PC-9 (cell line): Measurements from ENCODE around the gene NADK. TPM values are rescaled to one million over a fixed set of nuclear protein-coding genes. Genes with fewer than 3 reads are reported as not detected.

ENCODE experiments used
- BruUV-seq: library from RNA; stranded (reverse); fragments of 400-500 nt; replicated peaks from 2 replicates; lab custom pipeline; 2021; lab: Mats Ljungman, UMichigan
- CTCF ChIA-PET: fragments of 300-600 bp; sonication (Branson Sonifier 250); formaldehyde crosslinking; loops from one replicate; lab custom pipeline; 2022; ENCODE audit warnings: antibody characterized with exemption; lab: Charles Lee
- POLR2A ChIA-PET: fragments of 300-600 bp; sonication (Branson Sonifier 250); formaldehyde crosslinking; loops from one replicate; lab custom pipeline; 2022; ENCODE audit warnings: antibody characterized with exemption; ENCODE audit not compliant: unreplicated experiment; lab: Charles Lee
- DNase-seq, 2 experiments: peaks; one replicate each; pipeline versions ENCODE4 v3.0.0 to v3.0.0-alpha.2; 2015 to 2022; ENCODE audit warnings: mixed read lengths in 1 of 2
- H2AFZ ChIP-seq: fragments of 200-600 bp; sonication (generic); 2 replicates; pipeline ENCODE4 v1.8.1; 2017; ENCODE audit warnings: antibody characterized with exemption
- H3F3A ChIP-seq: fragments of 200-600 bp; sonication (generic); 2 replicates; pipeline ENCODE4 v1.8.1; 2017; ENCODE audit warnings: antibody characterized with exemption, mild to moderate bottlenecking, low read depth; ENCODE audit not compliant: insufficient read depth
- H3K27ac ChIP-seq: fragments of 200-600 bp; sonication (generic); 2 replicates; pipeline ENCODE4 v1.6.1; 2016; ENCODE audit warnings: mixed run types
- H3K27me3 ChIP-seq: fragments of 200-600 bp; sonication (generic); 2 replicates; pipeline ENCODE4 v1.6.1; 2016; ENCODE audit warnings: low read depth, mixed run types; ENCODE audit not compliant: insufficient read depth
- H3K36me3 ChIP-seq: fragments of 200-600 bp; sonication (generic); 2 replicates; pipeline ENCODE4 v1.6.1; 2016; ENCODE audit warnings: low read depth, mixed run types
- H3K4me1 ChIP-seq: fragments of 200-600 bp; sonication (generic); replicated peaks from 2 replicates; pipeline ENCODE4 v1.6.1; 2016; ENCODE audit warnings: mixed run types; ENCODE audit not compliant: insufficient read depth
- H3K4me2 ChIP-seq: fragments of 200-600 bp; sonication (generic); 2 replicates; pipeline ENCODE4 v1.6.1; 2017; ENCODE audit warnings: mixed run types
- H3K4me3 ChIP-seq: fragments of 200-600 bp; sonication (generic); 2 replicates; pipeline ENCODE4 v1.6.1; 2016; ENCODE audit warnings: mixed run types
- H3K79me2 ChIP-seq: fragments of 200-600 bp; sonication (generic); 2 replicates; pipeline ENCODE4 v1.6.1; 2017; ENCODE audit warnings: low read depth, mixed run types
- H3K9me2 ChIP-seq: fragments of 200-600 bp; sonication (generic); 2 replicates; pipeline ENCODE4 v1.8.1; 2017; ENCODE audit warnings: mild to moderate bottlenecking; ENCODE audit not compliant: insufficient read depth
- H3K9me3 ChIP-seq: fragments of 200-600 bp; sonication (generic); 2 replicates; pipeline ENCODE4 v1.8.1; 2016; ENCODE audit warnings: low read depth; ENCODE audit not compliant: insufficient read depth
- H4K20me1 ChIP-seq: fragments of 200-600 bp; sonication (generic); 2 replicates; pipeline ENCODE4 v1.8.1; 2017; ENCODE audit not compliant: insufficient read depth
- CTCF ChIP-seq: fragments of 200-600 bp; sonication (generic); conservative IDR thresholded peaks from 2 replicates; pipeline ENCODE4 v1.6.1; 2017; ENCODE audit warnings: mixed run types, antibody characterized with exemption, mild to moderate bottlenecking, moderate library complexity
- EZH2 ChIP-seq: fragments of 200-600 bp; sonication (generic); IDR thresholded peaks from 2 replicates; pipeline ENCODE4 v1.8.0; 2017; ENCODE audit warnings: antibody characterized with exemption, low read depth
- intact Hi-C: fragments of 100-400 bp; cut with micrococcal nuclease; formaldehyde crosslinking; loops from one replicate; pipeline ENCODE4 v1.10.0; 2022; ENCODE audit not compliant: unreplicated experiment
- total RNA-seq: library from RNA; stranded (reverse); gene quantifications from 2 replicates; pipeline ENCODE4 v1.2.3, GENCODE V29; 2021

NADK gene
- total RNA-seq, 1 experiment from 2014 or later = 105 TPM

- H2AFZ ChIP-seq = no peak overlapping the region
- no peaks in the 10 kb centered on the region for H3K27me3 ChIP-seq
- intact Hi-C loops = no loop called here
- H3K9me2 ChIP-seq = no peaks in the 10 kb centered on the region
- POLR2A ChIA-PET = interaction anchor here (0.7 kb wide), 1 partner anchor 44 kb away, joined by 5 read pairs; no protein-coding TSS in a partner anchor
- H3K79me2 ChIP-seq = 0 out of 2 replicates have a peak, but pooled peaks cover 10% of the 10 kb centered on the region
- no TSS peak for BruUV-seq
- peaks cover 23% of the 10 kb centered on the region for H3F3A ChIP-seq
- H4K20me1 ChIP-seq = peaks cover 49% of the 10 kb centered on the region
- TF ChIP-seq EZH2 = no peak
- no peak for TF ChIP-seq CTCF
- H3K27ac ChIP-seq = no peak overlapping the region
- H3K4me1 ChIP-seq = no peaks in the 10 kb centered on the region
- no peaks in the 10 kb centered on the region for H3K9me3 ChIP-seq
- H3K4me2 ChIP-seq = no peak overlapping the region
- CTCF ChIA-PET = no interaction called here
- H3K36me3 ChIP-seq = peaks cover 14% of the 10 kb centered on the region; the same call in 1 of the 2 replicates
- H3K4me3 ChIP-seq = no peak overlapping the region
- DNase-seq = no peak
These were observed 48.3 kb upstream of the NADK start for GRCh38 chr1:1826356-1827088.

GRCh38 chr1:1825217-1825616 lies 46.9 kb upstream of the NADK start:
- Histone ChIP-seq H3K27me3 (no peaks in the 10 kb centered on the region), H3K27ac (no peak overlapping the region), H3K9me3 (no peaks in the 10 kb centered on the region), H4K20me1 (peaks cover 52% of the 10 kb centered on the region), H3K9me2 (no peaks in the 10 kb centered on the region), H3F3A (peaks cover 31% of the 10 kb centered on the region), H3K4me1 (no peaks in the 10 kb centered on the region), H3K4me2 (no peak overlapping the region), H3K79me2 (0 out of 2 replicates have a peak, but pooled peaks cover 10% of the 10 kb centered on the region), H3K36me3 (peaks cover 14% of the 10 kb centered on the region; the same call in 1 of the 2 replicates), H3K4me3 (no peak overlapping the region), H2AFZ (no peak overlapping the region)
- DNase-seq = no peak
- ChIA-PET CTCF (no interaction called here), POLR2A (no interaction called here)
- BruUV-seq = no TSS peak
- intact Hi-C loops = no loop called here
- TF ChIP-seq EZH2 = no peak
- no peak for TF ChIP-seq CTCF

- Histone ChIP-seq H3F3A (peaks cover 35% of the 10 kb centered on the region), H3K4me2 (no peak overlapping the region), H3K79me2 (no peaks in the 10 kb centered on the region), H3K9me3 (no peaks in the 10 kb centered on the region), H3K27me3 (no peaks in the 10 kb centered on the region), H3K4me1 (no peaks in the 10 kb centered on the region), H3K27ac (no peak overlapping the region), H3K36me3 (peaks cover 18% of the 10 kb centered on the region; the same call in 1 of the 2 replicates), H3K9me2 (no peaks in the 10 kb centered on the region), H3K4me3 (no peak overlapping the region), H2AFZ (no peak overlapping the region), H4K20me1 (peaks cover 29% of the 10 kb centered on the region)
- ChIA-PET CTCF (no interaction called here), POLR2A (no interaction called here)
- no peak for DNase-seq
- BruUV-seq = no TSS peak
- no peak for TF ChIP-seq EZH2
- TF ChIP-seq CTCF = no peak
- intact Hi-C loops = no loop called here
These were observed 41.5 kb upstream of the NADK start for GRCh38 chr1:1819762-1820161.
